NCI-H1930 (cell line): ENCODE data around the gene ZEB1.
"Not testable (repeated sequence)": the region's sequence is repeated elsewhere in the genome, so short reads cannot be mapped to it uniquely, and the experiment has no call there.

ENCODE experiments used
- DNase-seq, 2 experiments: peaks; one replicate each; lab custom pipeline; 2025; lab: John Stamatoyannopoulos, UW

Gene ZEB1

DNA sequence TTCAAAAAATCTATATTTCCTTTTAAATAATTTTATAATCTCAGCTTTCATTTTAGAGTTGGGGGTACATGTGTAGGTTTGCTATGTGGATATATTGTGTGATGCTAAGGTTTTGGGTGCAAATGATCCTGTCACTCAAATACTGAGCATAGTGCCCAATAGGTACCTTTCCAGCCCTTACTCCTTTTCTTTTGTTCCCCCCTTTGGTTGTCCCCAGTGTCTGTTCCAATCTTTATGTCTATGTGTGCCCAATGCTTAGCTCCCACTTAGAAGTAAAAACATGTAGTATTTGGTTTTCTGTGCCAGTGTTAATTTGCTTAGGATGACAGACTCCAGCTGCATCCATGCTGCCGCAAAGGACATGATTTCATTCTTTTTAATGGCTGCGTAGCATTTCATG is 103.6 kb downstream of the ZEB1 start:
- no peak for DNase-seq

DNA sequence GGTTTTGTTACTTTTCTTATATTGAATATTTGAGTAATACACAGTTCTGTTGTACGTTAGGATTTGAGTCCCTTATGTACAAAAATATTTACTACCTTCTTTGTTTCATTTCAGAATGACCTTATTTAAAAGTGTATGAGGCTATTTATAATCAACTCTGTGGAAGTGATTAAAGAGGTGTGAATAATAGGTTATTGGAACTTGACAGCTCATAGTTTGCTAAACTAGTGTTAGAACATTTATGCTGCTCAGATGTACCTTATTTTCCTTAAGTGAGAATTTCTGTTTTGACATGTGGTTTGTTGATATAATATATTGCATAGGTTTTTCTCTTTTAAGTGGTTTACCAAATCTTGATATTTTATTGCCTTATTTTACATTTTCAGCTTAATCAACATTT is 105.5 kb downstream of the ZEB1 start:
- no peak for DNase-seq

DNA sequence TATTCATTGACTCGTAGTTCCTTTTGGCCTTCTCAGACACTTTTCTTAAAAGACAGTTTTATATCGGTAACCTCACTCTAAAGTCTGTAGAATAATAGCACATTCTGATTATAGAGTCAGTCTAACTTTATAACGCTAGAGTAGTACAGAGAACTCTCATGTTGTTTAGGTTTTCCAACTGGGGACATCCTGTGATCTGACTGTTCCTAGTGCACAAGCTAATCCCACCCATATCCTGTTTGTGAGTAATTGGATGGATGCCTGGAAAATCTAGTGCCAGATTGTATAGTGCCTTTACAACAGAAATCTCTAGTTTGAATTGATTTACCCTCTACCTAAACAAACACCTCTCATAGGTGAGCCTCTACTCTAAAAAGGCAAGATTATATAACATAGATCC is 107.4 kb downstream of the ZEB1 start:
- DNase-seq = no peak

GRCh38 chr10:31427334-31427733 is 108.3 kb downstream of the ZEB1 start:
- not testable (repeated sequence) for DNase-seq

- not testable (repeated sequence) for DNase-seq
These were observed 109.5 kb downstream of the ZEB1 start for GRCh38 chr10:31428499-31428898.

- no peak for DNase-seq
These were observed 112.0 kb downstream of the ZEB1 start for GRCh38 chr10:31431021-31431420.

DNA sequence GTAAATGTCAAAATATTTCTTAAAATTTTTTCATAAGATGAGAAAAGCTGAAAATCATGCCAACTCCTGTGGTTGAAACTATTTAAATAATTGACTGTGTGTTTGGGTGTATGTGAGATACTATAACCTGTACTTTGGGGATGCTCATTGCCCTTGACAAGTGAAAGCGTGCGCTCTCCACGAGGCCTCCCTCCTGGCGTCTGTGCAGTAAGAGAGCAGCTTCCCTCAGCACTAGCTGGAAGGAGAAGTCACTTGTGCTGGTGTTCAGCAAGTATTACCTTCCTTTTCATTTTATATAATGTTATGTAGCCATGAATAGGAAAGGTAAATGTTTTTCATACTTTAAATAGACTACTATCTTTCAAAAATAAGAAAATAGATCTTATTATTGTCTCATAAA is 118.9 kb downstream of the ZEB1 start:
- no peak for DNase-seq

- DNase-seq = no peak
These were observed 132.8 kb downstream of the ZEB1 start for GRCh38 chr10:31451766-31452165.

- DNase-seq = no peak
These were observed 137.5 kb downstream of the ZEB1 start for GRCh38 chr10:31456468-31456867.

DNA sequence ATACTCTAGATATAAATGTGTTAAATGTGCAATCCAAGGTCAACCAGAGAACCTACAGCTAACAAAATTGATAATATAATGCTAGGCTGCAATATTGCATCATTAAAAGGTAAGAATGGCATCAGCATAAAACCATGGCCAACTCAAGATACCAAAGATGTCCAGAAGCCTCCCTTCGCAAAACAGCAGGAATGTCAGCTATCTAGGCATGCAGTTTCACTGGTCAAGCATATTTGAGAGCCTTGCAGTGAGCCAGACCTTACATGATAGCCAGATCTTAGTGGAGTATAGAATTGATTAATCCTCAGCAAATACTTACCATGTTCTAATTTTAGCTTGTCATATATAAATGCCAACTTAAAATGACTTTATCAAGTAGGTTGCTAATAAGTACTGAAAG is 138.8 kb downstream of the ZEB1 start:
- no peak for DNase-seq

- no peak for DNase-seq
These were observed 140.0 kb downstream of the ZEB1 start for GRCh38 chr10:31458974-31459373.

GRCh38 chr10:31460242-31460641 is 141.2 kb downstream of the ZEB1 start:
- DNase-seq = no peak

- DNase-seq = no peak
These were observed 145.5 kb downstream of the ZEB1 start for GRCh38 chr10:31464552-31464951.

GRCh38 chr10:31466313-31466712 is 147.3 kb downstream of the ZEB1 start:
- no peak for DNase-seq

DNA sequence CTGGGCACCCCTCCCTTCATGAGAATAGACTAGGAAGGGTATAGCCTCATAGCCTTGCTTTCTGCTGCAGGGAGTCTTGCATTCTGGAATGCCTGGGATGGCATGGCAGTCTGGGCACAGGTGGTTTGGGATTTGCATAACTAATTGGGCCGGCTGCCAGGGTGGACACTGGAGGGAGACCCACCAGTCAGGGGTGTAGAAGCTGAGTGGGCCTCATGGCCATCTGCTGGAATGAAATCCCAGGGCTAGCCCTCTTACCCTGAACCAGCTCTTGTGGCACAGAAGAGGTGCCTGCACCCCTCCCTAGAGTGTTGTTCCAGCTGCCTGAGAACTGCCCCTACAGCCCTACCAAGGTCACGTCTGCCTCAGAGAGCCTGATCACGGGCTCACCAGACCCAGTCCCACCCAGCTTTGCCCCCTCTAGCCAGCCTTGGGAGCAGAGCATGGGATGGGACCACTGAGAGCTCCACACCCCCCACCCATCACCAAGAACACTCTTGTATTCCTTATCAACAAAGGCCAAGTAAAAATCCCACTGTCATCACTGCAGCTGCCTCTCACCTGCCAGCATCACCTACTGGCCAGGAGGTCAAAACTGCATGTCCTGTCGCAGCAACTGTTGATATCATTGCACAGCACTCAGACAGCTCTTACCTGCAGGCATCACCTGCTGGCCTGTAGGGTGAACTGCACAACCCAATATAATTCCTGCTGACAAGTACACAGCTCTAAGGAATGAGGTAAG is 148.9 kb downstream of the ZEB1 start:
- DNase-seq = no peak

GRCh38 chr10:31468536-31468859 is 149.5 kb downstream of the ZEB1 start:
- no peak for DNase-seq

DNA sequence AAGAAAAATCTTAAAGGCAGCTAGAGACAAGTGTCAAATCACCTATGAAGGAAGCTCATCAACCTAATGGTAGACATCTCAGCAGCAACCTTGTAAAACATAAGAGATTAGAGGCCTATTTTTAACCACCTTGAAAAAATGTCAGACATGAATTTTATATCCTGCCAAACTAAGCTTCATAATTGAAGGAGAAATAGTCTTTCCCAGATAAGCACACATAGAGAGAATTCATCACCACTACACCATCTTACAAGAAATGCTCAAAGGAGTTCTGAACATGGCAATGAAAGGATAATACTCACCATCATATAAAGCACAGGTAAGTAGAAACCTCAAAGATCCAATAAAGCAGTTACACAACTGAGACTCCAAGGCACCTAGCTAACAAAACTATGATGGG is 156.5 kb downstream of the ZEB1 start:
- DNase-seq = no peak

DNA sequence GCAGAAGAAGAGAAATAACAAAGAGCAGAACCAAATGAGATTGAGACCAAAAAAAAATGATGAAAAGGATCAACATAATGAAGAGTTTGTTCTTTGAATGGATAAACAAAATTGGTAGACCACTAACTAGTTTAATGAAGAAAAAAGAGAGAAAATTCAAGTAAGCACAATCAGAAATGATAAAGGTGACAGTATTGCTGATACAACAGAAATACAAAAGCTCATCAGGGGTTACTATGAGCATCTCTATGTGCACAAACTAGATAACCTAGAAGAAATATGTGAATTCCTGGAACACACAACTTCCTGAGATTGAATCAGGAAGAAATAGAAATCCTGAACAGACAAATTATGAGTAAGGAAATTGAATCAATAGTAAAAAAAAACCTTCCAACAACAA is 157.1 kb downstream of the ZEB1 start:
- no peak for DNase-seq

DNA sequence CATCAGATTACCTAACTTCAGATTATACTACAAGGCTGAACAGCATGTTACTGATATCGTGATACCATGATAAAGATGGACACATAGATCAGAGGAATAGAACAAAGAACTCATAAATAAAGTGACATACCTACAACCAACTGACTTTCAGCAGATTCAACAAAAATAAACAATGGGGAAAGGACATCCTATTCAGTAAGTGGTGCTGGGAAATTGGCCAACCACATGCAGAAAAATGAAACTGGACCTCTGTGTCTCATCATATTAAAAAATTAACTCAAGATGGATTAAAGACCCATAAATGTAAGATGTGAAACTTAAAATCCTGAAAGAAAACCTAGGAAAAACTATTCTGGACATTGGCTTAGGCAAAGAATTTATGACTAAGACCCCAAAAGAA is 158.6 kb downstream of the ZEB1 start:
- DNase-seq = no peak

GRCh38 chr10:31479752-31480151 is 160.7 kb downstream of the ZEB1 start:
- DNase-seq = no peak

- DNase-seq = no peak
These were observed 164.5 kb downstream of the ZEB1 start for GRCh38 chr10:31483546-31483945.

DNA sequence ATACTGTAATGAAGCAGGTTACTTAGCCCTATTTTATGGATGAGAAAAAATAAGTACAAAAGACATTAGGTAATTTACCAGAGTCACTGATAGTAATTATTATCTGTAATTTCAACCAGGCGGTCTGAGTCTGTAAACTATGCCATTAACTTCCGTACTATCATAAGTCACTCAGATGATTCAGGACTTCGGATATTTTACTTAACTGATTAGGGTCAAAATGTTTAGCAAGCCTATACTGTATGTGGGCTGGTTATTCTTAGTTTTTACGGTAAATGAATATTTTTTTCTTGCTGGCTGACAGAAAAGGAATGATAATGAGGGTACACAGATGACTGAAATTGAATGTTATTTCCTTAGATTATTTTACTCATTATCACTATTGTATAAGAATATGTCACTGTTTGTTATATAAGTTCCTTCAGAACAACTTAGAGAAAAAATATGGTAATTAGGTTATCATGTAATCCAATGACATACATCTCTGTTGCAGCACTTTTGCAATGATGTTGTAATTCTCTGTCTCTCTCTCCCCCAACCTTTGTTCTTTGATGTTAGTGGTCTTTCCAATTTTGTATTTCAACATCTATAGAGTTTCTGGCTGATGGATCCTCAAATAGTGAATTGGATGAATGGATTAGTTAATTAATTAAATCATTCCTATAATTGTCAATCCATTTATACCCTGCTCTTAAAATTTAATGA is 165.6 kb downstream of the ZEB1 start:
- DNase-seq = no peak

GRCh38 chr10:31490858-31491504 is 172.0 kb downstream of the ZEB1 start:
- no peak for DNase-seq
